ENCODE measurements around the gene SLC26A8. TPM values are rescaled to one million over a fixed set of nuclear protein-coding genes. Genes with fewer than 3 reads are reported as not detected.
"Not testable (repeated sequence)": the region's sequence is repeated elsewhere in the genome, so short reads cannot be mapped to it uniquely, and the experiment has no call there.

Gene SLC26A8
- total RNA-seq, 3 donors from 2014 or later, result 0.29 to 0.48 TPM; not detected in 1

GRCh38 chr6:35911871-35912653 is 112.4 kb downstream of the SLC26A8 start:
- TF ChIP-seq POLR2AphosphoS5 (IDR thresholded peaks at IDR 0.05) (no peak), CTCF (IDR thresholded peaks at IDR 0.05) (no peak), POLR2A (IDR thresholded peaks at IDR 0.05) (no peak)

GRCh38 chr6:35909571-35909970 is 114.9 kb downstream of the SLC26A8 start:
- H3K4me1 ChIP-seq; H3K4me3 ChIP-seq; intact Hi-C loops (cut with DNase I; ENCODE audit: low total_unique reads); H3K36me3 ChIP-seq; H3K27ac ChIP-seq; DNase-seq (ENCODE audit: low spot score in 2 of 2); H3K27me3 ChIP-seq: not testable (repeated sequence)
- H3K9me3 ChIP-seq, result peaks cover 5 to 14% of the 10 kb centered on the region in 2 donors

More at GRCh38 chr6:35911871-35912653, 112.4 kb downstream of the SLC26A8 start:
- H3K36me3 ChIP-seq, result no peaks in the 10 kb centered on the region
- no peaks in the 10 kb centered on the region for H3K27me3 ChIP-seq
- no peaks in the 10 kb centered on the region for H3K4me1 ChIP-seq
- H3K9me3 ChIP-seq, result peaks cover 5 to 14% of the 10 kb centered on the region in 2 donors
- intact Hi-C loops (cut with DNase I; ENCODE audit: low total_unique reads), result no loop called here
- no peak overlapping the region for H3K4me3 ChIP-seq
- no peak overlapping the region for H3K27ac ChIP-seq
- DNase-seq (ENCODE audit: low spot score in 2 of 2), result no peak

GRCh38 chr6:35908753-35909401 is 115.6 kb downstream of the SLC26A8 start:
- H3K27ac ChIP-seq; DNase-seq (ENCODE audit: low spot score in 2 of 2); intact Hi-C loops (cut with DNase I; ENCODE audit: low total_unique reads); H3K4me3 ChIP-seq; H3K36me3 ChIP-seq; H3K27me3 ChIP-seq; H3K4me1 ChIP-seq: not testable (repeated sequence)
- peaks cover 5 to 14% of the 10 kb centered on the region in 2 donors for H3K9me3 ChIP-seq

- DNase-seq (ENCODE audit: low spot score in 2 of 2), result no peak
- Histone ChIP-seq H3K4me1 (no peaks in the 10 kb centered on the region), H3K27ac (no peak overlapping the region), H3K27me3 (no peaks in the 10 kb centered on the region), H3K36me3 (no peaks in the 10 kb centered on the region), H3K9me3 (peaks cover 5 to 14% of the 10 kb centered on the region in 2 donors), H3K4me3 (no peak overlapping the region)
- intact Hi-C loops (cut with DNase I; ENCODE audit: low total_unique reads), result no loop called here
- TF ChIP-seq POLR2A (IDR thresholded peaks at IDR 0.05), result no peak
- no peak for TF ChIP-seq POLR2AphosphoS5 (IDR thresholded peaks at IDR 0.05)
- no peak for TF ChIP-seq CTCF (IDR thresholded peaks at IDR 0.05)
Measured at GRCh38 chr6:35907750-35908149, 116.7 kb downstream of the SLC26A8 start.

- no peaks in the 10 kb centered on the region for H3K36me3 ChIP-seq
- H3K4me1 ChIP-seq, result no peaks in the 10 kb centered on the region
- DNase-seq (ENCODE audit: low spot score in 2 of 2), result no peak
- H3K4me3 ChIP-seq, result no peak overlapping the region
- peaks cover 5 to 14% of the 10 kb centered on the region in 2 donors for H3K9me3 ChIP-seq
- no peak overlapping the region for H3K27ac ChIP-seq
- intact Hi-C loops (cut with DNase I; ENCODE audit: low total_unique reads), result no loop called here
- H3K27me3 ChIP-seq, result no peaks in the 10 kb centered on the region
- no peak for TF ChIP-seq POLR2AphosphoS5 (IDR thresholded peaks at IDR 0.05)
- TF ChIP-seq POLR2A (IDR thresholded peaks at IDR 0.05), result no peak
- no peak for TF ChIP-seq CTCF (IDR thresholded peaks at IDR 0.05)
Measured at GRCh38 chr6:35906499-35906846, 118.0 kb downstream of the SLC26A8 start.

- H3K27ac ChIP-seq, result no peak overlapping the region
- H3K27me3 ChIP-seq, result no peaks in the 10 kb centered on the region
- no peaks in the 10 kb centered on the region for H3K36me3 ChIP-seq
- no peak for DNase-seq (ENCODE audit: low spot score in 2 of 2)
- no peak overlapping the region for H3K4me3 ChIP-seq
- no peaks in the 10 kb centered on the region for H3K4me1 ChIP-seq
- peaks cover 5 to 13% of the 10 kb centered on the region in 2 donors for H3K9me3 ChIP-seq
- intact Hi-C loops (cut with DNase I; ENCODE audit: low total_unique reads), result no loop called here
- TF ChIP-seq POLR2A (IDR thresholded peaks at IDR 0.05), result no peak
- no peak for TF ChIP-seq CTCF (IDR thresholded peaks at IDR 0.05)
- no peak for TF ChIP-seq POLR2AphosphoS5 (IDR thresholded peaks at IDR 0.05)
Measured at GRCh38 chr6:35905841-35906498, 118.5 kb downstream of the SLC26A8 start.

All from breast epithelium (tissue), 4 donors.